Tibial nerve (tissue), 4 donors: Measurements from ENCODE around the gene KCNG4.

ENCODE experiments used
- CTCF ChIP-seq, 5 experiments: fragments of 200-600 bp in 3 of 5; fragments of 450-650 bp in 2 of 5; sonication (generic) in 3 of 5; IDR thresholded peaks; one replicate each; pipeline ENCODE4 v1.5.1; 2016 to 2019; ENCODE audit warnings: antibody characterized with exemption in 5 of 5, mild to moderate bottlenecking in 3 of 5, moderate library complexity in 2 of 5
- EP300 ChIP-seq, 2 donors: sonication (generic); formaldehyde crosslinking; IDR thresholded peaks; one replicate each; pipeline ENCODE4 v1.6.1; 2017; ENCODE audit warnings: antibody characterized with exemption in 2 of 2, mild to moderate bottlenecking in 1 of 2
- POLR2A ChIP-seq, 2 donors: fragments of 450-650 bp; IDR thresholded peaks; one replicate each; pipeline ENCODE4 v1.6.1; 2017; ENCODE audit warnings: antibody characterized with exemption in 2 of 2, mild to moderate bottlenecking in 2 of 2, moderate library complexity in 2 of 2

GRCh38 chr16:84275585-84276151 lies 35.9 kb upstream of the KCNG4 start:
- no peak for TF ChIP-seq POLR2A (IDR thresholded peaks at IDR 0.05)
- no peak for TF ChIP-seq CTCF (IDR thresholded peaks at IDR 0.05)
- TF ChIP-seq EP300 (IDR thresholded peaks at IDR 0.05) = no peak
